K562 (cell line): ENCODE data around the gene RNFT2. TPM values are rescaled to one million over a fixed set of nuclear protein-coding genes. Genes with fewer than 3 reads are reported as not detected.

ENCODE experiments used
- ATAC-seq: fragments of 200-7000 bp; cut with Tn5 transposase; 3 replicates; pipeline ENCODE4 v1.9.1; 2020; ENCODE audit warnings: moderate library complexity
- BruUV-seq: library from RNA; stranded (reverse); fragments of 400-500 nt; replicated peaks from 2 replicates; lab custom pipeline; 2021; lab: Mats Ljungman, UMichigan
- CTCF ChIA-PET: fragments of 300-600 bp; formaldehyde crosslinking; extraction: SDS; loops from one replicate; lab custom pipeline; 2021; ENCODE audit warnings: low intra/inter-chr PET ratio; lab: Yijun Ruan, JAX
- POLR2A ChIA-PET: fragments of 300-600, 350-650 bp; sonication (Branson Sonifier 250); formaldehyde crosslinking; extraction: SDS; loops from one replicate; lab custom pipeline; 2021; ENCODE audit warnings: antibody characterized with exemption, inconsistent platforms; lab: Yijun Ruan, JAX
- DNase-seq, 4 experiments: peaks; one replicate each; pipeline versions ENCODE4 v3.0.0 to v3.0.0-alpha.2; 2011 to 2018; ENCODE audit warnings: low spot score in 3 of 4, mixed read lengths in 3 of 4; ENCODE audit errors: extremely low read depth in 1 of 4
- FAIRE-seq: peaks from 2 replicates; lab custom pipeline; 2011; peaks lifted over from hg19 to GRCh38; lab: Jason Lieb, UNC
- H2AFZ ChIP-seq: 2 replicates; pipeline ENCODE4 v1.6.0; 2011; ENCODE audit warnings: low read depth, low read length, control low read depth, inconsistent platforms
- H3K27ac ChIP-seq: fragments of 200-600 bp; 3 replicates; pipeline ENCODE4 v1.8.0; 2011; ENCODE audit warnings: low read depth, mild to moderate bottlenecking, control low read depth, inconsistent platforms, low read length, moderate library complexity, mixed read lengths; ENCODE audit errors: extremely low read depth
- H3K27me3 ChIP-seq, 2 experiments: fragments of 300-600 bp in 1 of 2; 2 replicates in 1 of 2; 3 replicates in 1 of 2; pipeline versions ENCODE4 v1.6.0 to v1.8.0; 2011; ENCODE audit warnings: inconsistent platforms in 2 of 2, low read length in 2 of 2, mild to moderate bottlenecking in 1 of 2, mixed read lengths in 1 of 2, moderate library complexity in 1 of 2; ENCODE audit not compliant: control insufficient read depth in 2 of 2, insufficient read depth in 2 of 2
- H3K36me3 ChIP-seq: fragments of 300-600 bp; 3 replicates; pipeline ENCODE4 v1.8.0; 2011; ENCODE audit warnings: mild to moderate bottlenecking, low read length, inconsistent platforms; ENCODE audit not compliant: control insufficient read depth, insufficient read depth
- H3K4me1 ChIP-seq, 2 experiments: fragments of 200-600 bp in 1 of 2; replicated peaks in 1 of 2; 2 replicates in 1 of 2; 3 replicates in 1 of 2; pipeline versions ENCODE4 v1.5.1 to v1.8.0; 2011; ENCODE audit warnings: inconsistent platforms in 2 of 2, low read length in 2 of 2, mild to moderate bottlenecking in 1 of 2, mixed read lengths in 1 of 2, moderate library complexity in 1 of 2; ENCODE audit not compliant: control insufficient read depth in 2 of 2, insufficient read depth in 2 of 2
- H3K4me2 ChIP-seq: 2 replicates; pipeline ENCODE4 v1.6.1; 2011; ENCODE audit warnings: low read length, control low read depth, inconsistent platforms, mixed read lengths; ENCODE audit not compliant: insufficient read depth
- H3K4me3 ChIP-seq: fragments of 200-600 bp; sonication (generic), shearing (Covaris generic); 2 replicates; pipeline ENCODE4 v1.5.1; 2016; ENCODE audit warnings: control low read depth, inconsistent platforms
- H3K79me2 ChIP-seq: fragments of 200-600 bp; 3 replicates; pipeline ENCODE4 v1.8.0; 2011; ENCODE audit warnings: low read length, inconsistent platforms; ENCODE audit not compliant: control insufficient read depth, insufficient read depth
- H3K9ac ChIP-seq, 2 experiments: 2 replicates each; pipeline versions ENCODE4 v1.6.0 to v1.6.1; 2011; ENCODE audit warnings: low read depth in 2 of 2, low read length in 2 of 2, control low read depth in 1 of 2, inconsistent platforms in 1 of 2, mild to moderate bottlenecking in 1 of 2, mixed read lengths in 1 of 2; ENCODE audit not compliant: insufficient read depth in 1 of 2
- H3K9me1 ChIP-seq: one replicate; pipeline ENCODE4 v1.6.0; 2011; ENCODE audit warnings: inconsistent platforms, mild to moderate bottlenecking, low read length, moderate library complexity; ENCODE audit not compliant: control insufficient read depth, insufficient read depth
- H3K9me3 ChIP-seq: replicated peaks from 2 replicates; pipeline ENCODE4 v1.5.1; 2011; ENCODE audit warnings: low read depth, low read length, inconsistent platforms; ENCODE audit not compliant: control insufficient read depth, insufficient read depth
- H4K20me1 ChIP-seq: replicated peaks from 2 replicates; pipeline ENCODE4 v1.6.1; 2011; ENCODE audit warnings: low read length, inconsistent platforms, mixed read lengths; ENCODE audit not compliant: control insufficient read depth, insufficient read depth
- FOXA1 ChIP-seq: fragments of 450-650 bp; IDR thresholded peaks from 2 replicates; pipeline ENCODE4 v1.6.1; 2016; ENCODE audit warnings: mild to moderate bottlenecking, borderline replicate concordance
- GTF2B ChIP-seq: IDR thresholded peaks from 2 replicates; pipeline ENCODE4 v1.6.1; 2011; ENCODE audit not compliant: insufficient read length; ENCODE audit errors: extremely low read depth
- NFYB ChIP-seq: IDR thresholded peaks from 2 replicates; pipeline ENCODE4 v1.6.1; 2011; ENCODE audit warnings: mild to moderate bottlenecking, moderate library complexity; ENCODE audit not compliant: insufficient read length; ENCODE audit errors: extremely low read depth
- POLR2G ChIP-seq: fragments of 200-400 bp; formaldehyde crosslinking; IDR thresholded peaks from 2 replicates; pipeline ENCODE4 v1.6.1; 2017; ENCODE audit warnings: low read depth, mild to moderate bottlenecking, antibody characterized with exemption, low read length, moderate library complexity
- TAF15 ChIP-seq: fragments of 200-400 bp; formaldehyde crosslinking; IDR thresholded peaks from 2 replicates; pipeline ENCODE4 v1.6.1; 2017; ENCODE audit warnings: mild to moderate bottlenecking, low read depth, low read length, moderate library complexity
- ZHX1 ChIP-seq: fragments of 150-350 bp; conservative IDR thresholded peaks from 2 replicates; pipeline ENCODE4 v1.6.1; 2014; ENCODE audit warnings: low read length
- ZNF165 ChIP-seq: fragments of 250-450 bp; sonication (Bioruptor Pico); IDR thresholded peaks from 2 replicates; pipeline ENCODE4 v1.4.0; 2020; ENCODE audit warnings: borderline replicate concordance
- ZNF764 ChIP-seq: fragments of 250-450 bp; sonication (Bioruptor Pico); IDR thresholded peaks from 2 replicates; pipeline ENCODE4 v1.4.0; 2020; ENCODE audit warnings: low read depth, mild to moderate bottlenecking, moderate library complexity
- WGBS: fragments of 100-300 bp; shearing (Covaris generic); methylation state at CpG from one replicate; pipeline ENCODE4 v1.1.6; 2016; ENCODE audit warnings: low coverage, mixed read lengths; ENCODE audit not compliant: insufficient coverage; ENCODE audit errors: missing lambda C conversion rate; 5-methylcytosine and 5-hydroxymethylcytosine counted together
- in situ Hi-C: fragments of 300-500 bp; cut with MboI; formaldehyde crosslinking; loops from 4 replicates; pipeline ENCODE4 v1.15.0; 2018; ENCODE audit warnings: inconsistent platforms, mixed read lengths
- intact Hi-C: fragments of 100-400 bp; cut with micrococcal nuclease; formaldehyde crosslinking; loops from 2 replicates; pipeline ENCODE4 v1.14.2; 2022
- polyA plus RNA-seq, 8 experiments: library from polyadenylated mRNA; depleted of rRNA in 4 of 8; stranded (reverse) in 5 of 8; unstranded in 3 of 8; fragments of >200 nt; fragmentation: Nextera tagmentation in 2 of 8; fragmentation: Illumina TruSeq in 1 of 8; extraction: Ambion mirVana in 2 of 8; extraction: Trizol in 1 of 8; gene quantifications; 2 replicates each; pipeline versions ENCODE4 v1.2.1 to v1.2.3, GENCODE V29; 2011 to 2014; ENCODE audit warnings: inconsistent platforms in 1 of 8, missing spikeins in 1 of 8
- total RNA-seq, 7 experiments: library from RNA; depleted of rRNA in 6 of 7; stranded (reverse); fragments of >200 nt in 6 of 7; fragmentation: Illumina TruSeq in 2 of 7; extraction: Trizol in 2 of 7; gene quantifications; 2 replicates each; pipeline versions ENCODE4 v1.2.1 to v1.2.3, GENCODE V29; 2011 to 2021; ENCODE audit warnings: low replicate concordance in 1 of 7

The RNFT2 gene
- total and polyA plus RNA-seq, 9 of the 15 experiments (the other 6 are each of a cell fraction or from before 2014, with no cell fraction given): 3.6 to 26.3 (median 9.5) TPM

- Histone ChIP-seq H4K20me1 (no peaks in the 10 kb centered on the region), H2AFZ (no peak overlapping the region), H3K4me2 (no peak overlapping the region), H3K27ac (no peak overlapping the region), H3K9me3 (no peaks in the 10 kb centered on the region), H3K9me1 (no peaks in the 10 kb centered on the region), H3K9ac (no peak overlapping the region), H3K4me1 (no peaks in the 10 kb centered on the region), H3K4me3 (no peak overlapping the region), H3K27me3 (no peaks in the 10 kb centered on the region), H3K36me3 (no peaks in the 10 kb centered on the region), H3K79me2 (no peaks in the 10 kb centered on the region)
- CTCF ChIA-PET: no interaction called here
- POLR2A ChIA-PET: interaction anchor here (1.0 kb wide), 2 partner anchors 15 to 17 kb away, joined by 3 read pairs; no protein-coding TSS in a partner anchor
- in situ Hi-C loops (no loop called here), intact Hi-C loops (no loop called here)
- TF ChIP-seq FOXA1 (no peak), TAF15 (no peak), ZHX1 (no peak), NFYB (no peak), GTF2B (no peak), ZNF165 (CRISPR knock-in tag) (no peak), ZNF764 (CRISPR knock-in tag) (no peak), POLR2G (no peak)
- no TSS peak for BruUV-seq
- DNase-seq (no peak), FAIRE-seq (no peak), ATAC-seq (no peak)
- WGBS: 50% methylated on average over 3 of the region's 4 CpGs
Measured at GRCh38 chr12:116798719-116799118, 60.6 kb downstream of the RNFT2 start.
